Right atrium auricular region (tissue), 2 donors: Measurements from ENCODE around the gene MED27. TPM values are rescaled to one million over a fixed set of nuclear protein-coding genes. Genes with fewer than 3 reads are reported as not detected.

Source experiments
- DNase-seq: peaks from one replicate; pipeline ENCODE4 v3.0.0-alpha.2; 2019; ENCODE audit warnings: low spot score
- H3K27ac ChIP-seq, 2 donors: fragments of 200-600 bp; sonication (generic); 1 replicate in 1 of 2; 2 replicates in 1 of 2; pipeline ENCODE4 v1.5.1; 2016 to 2019
- H3K27me3 ChIP-seq, 2 donors: fragments of 200-600 bp; sonication (generic); one replicate each; pipeline versions ENCODE4 v1.5.1 to v1.6.0; 2017 to 2019
- H3K36me3 ChIP-seq: fragments of 200-600 bp; sonication (generic); one replicate; pipeline ENCODE4 v1.5.1; 2016
- H3K4me1 ChIP-seq, 2 donors: fragments of 200-600 bp; sonication (generic); one replicate each; pipeline versions ENCODE4 v1.5.1 to v1.6.0; 2017 to 2019
- H3K4me3 ChIP-seq, 2 donors: fragments of 200-600 bp; sonication (generic); 1 replicate in 1 of 2; 2 replicates in 1 of 2; pipeline ENCODE4 v1.5.1; 2017 to 2019; ENCODE audit warnings: mild to moderate bottlenecking in 1 of 2, moderate library complexity in 1 of 2
- H3K9me3 ChIP-seq, 2 donors: fragments of 200-600 bp; sonication (generic); one replicate each; pipeline ENCODE4 v1.5.1; 2019
- CTCF ChIP-seq, 2 donors: fragments of 200-600 bp; sonication (generic); IDR thresholded peaks; one replicate each; pipeline ENCODE4 v1.5.1; 2019; ENCODE audit warnings: antibody characterized with exemption in 2 of 2
- total RNA-seq, 2 donors: library from RNA; depleted of rRNA; stranded (reverse); fragments of >200 nt; gene quantifications; one replicate each; pipeline ENCODE4 v1.1.0, GENCODE V29; 2016

The MED27 gene
- total RNA-seq, 2 donors from 2014 or later, result 12.5 to 15.3 TPM

DNA sequence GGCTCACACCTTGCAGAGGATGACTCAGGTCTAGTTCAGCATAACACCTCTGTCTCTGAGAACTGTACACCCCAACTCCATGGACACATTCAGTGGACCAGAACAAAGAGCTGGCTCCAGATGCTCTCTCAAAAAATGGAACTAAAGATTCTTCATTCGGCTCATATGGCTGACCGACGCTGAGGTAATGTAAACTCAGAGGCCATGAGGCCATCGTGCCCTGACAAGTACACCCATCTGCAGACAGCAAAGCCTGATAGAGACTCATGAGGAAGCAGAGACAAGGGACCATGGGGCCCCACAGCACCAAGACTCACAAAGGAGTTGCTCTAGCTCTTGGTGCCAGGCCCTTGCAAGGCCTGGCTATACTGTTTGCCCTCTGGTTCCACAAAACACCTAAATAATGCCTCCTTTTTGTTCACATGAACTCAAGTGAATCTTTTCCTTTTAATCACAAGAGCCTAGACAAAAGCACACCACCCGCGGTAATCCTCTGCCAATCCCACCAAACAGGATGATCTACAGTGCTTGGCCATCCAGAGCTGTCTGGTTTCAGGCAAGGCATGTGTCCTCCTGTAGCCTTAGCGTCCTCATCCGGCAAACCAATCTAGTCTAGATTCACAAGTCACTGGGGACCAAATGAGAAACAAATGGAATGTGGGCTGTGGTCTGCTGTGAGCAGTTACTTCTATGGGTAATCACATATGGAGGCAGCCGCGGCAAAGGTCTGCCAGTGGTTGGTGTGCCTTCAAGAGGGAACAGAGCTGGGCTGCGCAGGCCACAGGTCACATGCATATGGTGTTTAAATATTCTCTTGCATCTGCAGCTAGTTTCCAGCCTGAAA, 22.7 kb downstream of the MED27 start:
- no peaks in the 10 kb centered on the region for H3K27me3 ChIP-seq
- H3K4me1 ChIP-seq, result peaks cover 0 to 8% of the 10 kb centered on the region in 2 donors
- no peak for DNase-seq
- no peak overlapping the region for H3K27ac ChIP-seq
- H3K9me3 ChIP-seq, result no peaks in the 10 kb centered on the region
- no peak for TF ChIP-seq CTCF (IDR thresholded peaks at IDR 0.05)
- no peaks in the 10 kb centered on the region for H3K36me3 ChIP-seq
- no peak overlapping the region for H3K4me3 ChIP-seq

DNA sequence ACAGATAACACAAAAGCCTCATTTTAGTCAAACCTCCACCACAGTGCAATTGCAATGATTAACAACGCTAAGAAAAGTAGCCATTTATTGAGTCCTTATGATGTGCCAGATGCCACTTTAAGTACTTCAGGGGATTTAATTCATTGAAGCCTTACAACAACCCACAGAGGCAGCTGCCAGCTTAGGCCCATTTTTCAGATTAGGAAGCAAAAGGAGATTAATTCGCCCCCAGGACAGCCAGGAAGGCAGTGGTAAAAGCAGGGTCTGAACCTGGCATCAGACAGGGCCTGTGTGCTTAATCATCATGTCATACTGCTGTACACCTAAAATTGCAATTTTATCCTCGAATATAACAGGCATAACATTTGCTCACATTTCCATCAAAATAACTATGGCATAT, 23.9 kb downstream of the MED27 start:
- H3K4me1 ChIP-seq, result peaks cover 0 to under 1% of the 10 kb centered on the region in 2 donors
- TF ChIP-seq CTCF (IDR thresholded peaks at IDR 0.05), result no peak

GRCh38 chr9:132054024-132054423, 25.6 kb downstream of the MED27 start:
- Histone ChIP-seq H3K9me3 (no peaks in the 10 kb centered on the region), H3K4me3 (no peak overlapping the region), H3K27me3 (no peaks in the 10 kb centered on the region), H3K4me1 (peaks cover 0 to 10% of the 10 kb centered on the region in 2 donors), H3K36me3 (no peaks in the 10 kb centered on the region), H3K27ac (no peak overlapping the region)
- no peak for TF ChIP-seq CTCF (IDR thresholded peaks at IDR 0.05)
- DNase-seq, result no peak

More for the DNA sequence above, 23.9 kb downstream of the MED27 start:
- H3K9me3 ChIP-seq, result no peaks in the 10 kb centered on the region
- H3K27me3 ChIP-seq, result no peaks in the 10 kb centered on the region
- DNase-seq, result no peak
- H3K36me3 ChIP-seq, result no peaks in the 10 kb centered on the region
- no peak overlapping the region for H3K27ac ChIP-seq
- no peak overlapping the region for H3K4me3 ChIP-seq

- Histone ChIP-seq H3K36me3 (no peaks in the 10 kb centered on the region), H3K9me3 (no peaks in the 10 kb centered on the region), H3K4me1 (peaks cover 0 to 10% of the 10 kb centered on the region in 2 donors), H3K27me3 (no peaks in the 10 kb centered on the region), H3K4me3 (no peak overlapping the region), H3K27ac (peak overlapping the region in 1 of 2 donors; percentile 29)
- no peak for DNase-seq
- no peak for TF ChIP-seq CTCF (IDR thresholded peaks at IDR 0.05)
Observed at GRCh38 chr9:132049900-132050299, 29.8 kb downstream of the MED27 start.

- Histone ChIP-seq H3K27ac (peak overlapping the region; percentile 1 to 29), H3K27me3 (no peaks in the 10 kb centered on the region), H3K4me3 (no peak overlapping the region), H3K36me3 (no peaks in the 10 kb centered on the region), H3K4me1 (peaks cover 0 to 10% of the 10 kb centered on the region in 2 donors), H3K9me3 (no peaks in the 10 kb centered on the region)
- no peak for DNase-seq
- TF ChIP-seq CTCF (IDR thresholded peaks at IDR 0.05), result no peak
Observed at GRCh38 chr9:132049323-132049882, 30.3 kb downstream of the MED27 start.
